Superior temporal gyrus (tissue), 1 donor: ENCODE data around the gene CCDC195.
"Not testable (repeated sequence)": the region's sequence is repeated elsewhere in the genome, so short reads cannot be mapped to it uniquely, and the experiment has no call there.

Experiments used
- DNase-seq: peaks from one replicate; pipeline ENCODE4 v3.0.0-alpha.2; 2016; ENCODE audit errors: extremely low spot score

Gene CCDC195

DNA sequence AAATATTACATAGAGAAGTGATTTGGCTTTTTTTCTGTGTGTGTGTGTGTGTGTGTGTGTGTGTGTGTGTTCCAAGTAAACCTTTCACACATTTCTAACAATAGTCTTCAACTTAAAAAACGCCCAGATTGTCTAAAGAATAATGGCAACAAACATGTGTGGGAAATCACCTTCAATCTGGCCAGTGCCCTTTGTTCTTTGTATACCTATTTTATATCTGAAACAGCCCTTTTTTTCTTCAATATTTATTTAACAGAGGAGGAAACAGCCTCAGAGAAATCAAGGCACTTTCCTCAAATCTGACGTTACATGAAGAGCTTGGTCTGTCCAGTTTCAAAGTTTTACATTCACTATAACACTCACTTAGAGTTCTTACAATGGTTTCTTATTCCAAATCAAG, 25.3 kb downstream of the CCDC195 start:
- no peak for DNase-seq

DNA sequence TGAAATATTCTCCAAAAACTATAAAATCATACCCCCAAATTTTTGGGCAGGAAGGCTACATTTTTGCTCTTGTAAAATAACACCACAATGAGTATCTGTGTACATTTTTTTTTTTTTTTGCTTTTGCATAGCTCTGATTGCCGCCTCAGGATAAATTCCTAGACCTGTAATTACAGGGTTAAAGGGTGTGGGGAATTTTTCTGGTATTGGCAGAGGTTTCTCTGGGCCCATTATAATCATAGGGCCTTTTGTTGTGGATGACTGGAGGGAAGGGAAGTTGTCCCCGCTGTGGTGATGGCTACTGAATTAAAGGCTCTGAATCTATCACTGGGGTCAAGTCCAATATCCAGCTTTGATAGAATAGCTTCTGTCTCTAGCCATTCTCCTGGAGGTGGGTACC, 26.6 kb downstream of the CCDC195 start:
- no peak for DNase-seq

DNA sequence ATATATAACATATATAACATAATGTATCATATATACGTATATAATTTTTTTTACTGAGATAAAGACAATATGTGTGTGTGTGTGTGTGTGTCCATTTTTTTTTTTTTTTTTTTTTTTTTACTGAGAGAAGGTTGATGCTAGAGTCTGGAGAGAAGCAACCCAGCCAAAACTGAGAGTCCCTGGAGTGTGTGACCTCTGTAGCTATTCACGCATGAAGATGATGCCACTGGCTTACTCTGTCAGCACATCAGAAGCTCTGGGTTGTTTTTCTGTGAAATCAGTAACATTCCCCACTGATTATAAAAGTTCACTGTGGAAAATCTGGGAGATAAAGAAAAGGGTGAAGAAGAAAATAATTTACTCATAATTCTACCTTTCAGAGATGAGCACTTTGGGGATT, 27.2 kb downstream of the CCDC195 start:
- DNase-seq, result no peak

- no peak for DNase-seq
Measured at GRCh38 chr2:224687156-224687555, 29.0 kb downstream of the CCDC195 start.

DNA sequence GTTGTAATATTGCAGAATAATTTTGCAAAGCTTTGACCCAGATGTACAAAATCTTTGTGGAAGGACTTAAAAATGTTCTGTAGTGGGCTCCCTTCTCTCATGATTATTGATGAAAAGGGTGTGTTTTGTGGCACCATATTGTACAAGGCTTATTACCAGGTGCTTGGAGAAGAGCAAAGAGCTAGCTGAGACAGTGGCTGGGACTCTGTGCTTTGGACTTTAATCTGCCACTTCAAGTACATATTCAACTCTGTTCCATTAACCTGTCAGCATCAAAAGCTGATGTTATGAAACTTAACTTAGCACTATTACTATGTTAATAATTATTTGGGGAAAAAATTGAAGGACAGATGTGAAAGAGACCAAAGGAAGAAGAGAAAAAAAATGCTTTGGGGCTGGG, 31.0 kb downstream of the CCDC195 start:
- DNase-seq, result no peak

DNA sequence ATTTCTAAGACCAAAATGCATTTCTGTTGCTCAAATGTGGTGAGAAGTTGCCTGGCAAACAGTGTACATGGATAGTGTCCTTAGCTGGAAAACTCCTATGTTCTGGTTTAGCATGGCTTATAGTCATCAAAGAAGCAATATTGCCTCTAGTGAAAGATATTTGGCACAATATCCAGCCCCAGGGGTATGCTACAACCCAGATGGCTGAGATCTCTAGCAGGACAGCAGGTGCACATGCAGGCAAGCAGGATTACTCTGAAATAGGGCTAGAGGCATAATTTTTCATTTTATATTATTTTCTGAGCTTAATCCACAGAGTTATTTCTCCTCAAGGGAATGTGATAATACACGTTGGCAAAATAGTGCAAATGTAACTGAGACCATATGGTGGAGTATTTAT, 34.0 kb downstream of the CCDC195 start:
- no peak for DNase-seq

DNA sequence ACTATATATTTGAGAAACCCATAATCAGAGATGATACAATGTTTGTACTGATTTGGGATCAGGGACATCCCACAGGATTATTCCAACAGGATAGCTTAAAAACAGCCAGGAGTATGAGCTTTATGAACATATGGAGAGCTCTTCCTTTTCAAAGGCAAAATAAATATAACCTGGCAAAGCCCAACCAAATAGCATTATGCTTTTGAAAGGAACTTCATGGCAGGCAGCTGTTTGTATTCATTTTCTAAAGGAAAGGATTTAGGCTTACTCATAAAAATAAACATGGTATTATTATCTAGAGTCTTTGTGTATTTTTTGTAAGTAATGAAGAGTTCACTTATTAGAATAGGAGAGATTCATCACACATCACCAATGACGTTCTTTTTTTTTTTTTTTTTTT, 44.4 kb downstream of the CCDC195 start:
- peak; percentile 2 for DNase-seq

DNA sequence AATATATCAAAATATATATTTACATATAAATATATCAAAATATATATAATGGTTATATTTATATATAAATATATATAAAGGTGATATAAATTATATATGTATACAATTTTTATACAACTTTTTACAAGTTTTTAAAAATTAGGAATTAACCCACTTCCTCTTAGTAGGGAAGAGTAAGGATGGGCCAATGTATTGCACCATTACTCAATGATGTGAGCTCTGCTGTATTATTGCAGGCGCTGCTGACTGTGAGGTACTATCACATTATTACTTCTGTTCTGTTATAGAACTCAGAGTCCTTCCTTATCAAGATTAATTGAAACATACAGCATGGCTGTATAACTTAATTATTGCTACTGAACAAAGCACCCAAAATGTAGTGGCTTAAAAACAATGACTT, 46.0 kb downstream of the CCDC195 start:
- DNase-seq, result peak; percentile 2

DNA sequence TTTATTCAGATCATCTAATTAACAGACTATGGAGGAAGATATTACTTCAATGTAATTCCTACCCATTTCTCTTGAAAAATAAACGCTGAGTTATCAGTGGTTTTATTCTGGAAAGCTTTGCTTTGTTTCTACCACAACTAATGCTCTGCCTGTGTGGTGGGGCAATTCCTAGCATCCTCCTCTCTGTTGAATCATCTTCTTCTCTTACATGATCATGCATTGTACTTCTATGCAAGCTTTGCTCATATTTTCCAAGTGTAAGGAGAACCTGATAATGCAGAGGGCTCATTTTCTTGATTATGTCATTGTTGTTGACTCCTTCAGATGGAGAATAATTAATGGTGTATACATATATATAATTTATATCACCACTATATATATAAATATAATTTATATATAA, 46.7 kb downstream of the CCDC195 start:
- peak; percentile 3 for DNase-seq

- no peak for DNase-seq
Measured at GRCh38 chr2:224668123-224668909, 47.8 kb downstream of the CCDC195 start.

- DNase-seq, result no peak
Measured at GRCh38 chr2:224666951-224667553, 49.1 kb downstream of the CCDC195 start.

GRCh38 chr2:224663322-224663721, 52.8 kb downstream of the CCDC195 start:
- DNase-seq, result not testable (repeated sequence)

DNA sequence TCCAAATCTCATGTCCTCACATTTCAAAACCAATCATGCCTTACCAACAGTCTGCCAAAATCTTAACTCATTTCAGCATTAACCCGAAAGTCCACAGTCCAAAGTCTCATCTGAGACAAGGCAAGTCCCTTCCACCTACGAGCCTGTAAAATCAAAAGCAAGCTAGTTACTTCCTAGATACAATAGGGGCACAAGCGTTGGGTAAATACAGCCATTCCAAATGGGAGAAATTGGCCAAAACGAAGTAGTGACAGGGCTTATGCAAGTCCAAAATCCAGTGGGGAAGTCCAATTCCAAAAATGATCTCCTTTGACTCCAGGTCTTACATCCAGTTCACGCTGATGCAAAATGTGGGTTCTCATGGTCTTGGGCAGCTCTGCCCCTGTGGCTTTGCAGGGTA, 54.5 kb downstream of the CCDC195 start:
- not testable (repeated sequence) for DNase-seq

DNA sequence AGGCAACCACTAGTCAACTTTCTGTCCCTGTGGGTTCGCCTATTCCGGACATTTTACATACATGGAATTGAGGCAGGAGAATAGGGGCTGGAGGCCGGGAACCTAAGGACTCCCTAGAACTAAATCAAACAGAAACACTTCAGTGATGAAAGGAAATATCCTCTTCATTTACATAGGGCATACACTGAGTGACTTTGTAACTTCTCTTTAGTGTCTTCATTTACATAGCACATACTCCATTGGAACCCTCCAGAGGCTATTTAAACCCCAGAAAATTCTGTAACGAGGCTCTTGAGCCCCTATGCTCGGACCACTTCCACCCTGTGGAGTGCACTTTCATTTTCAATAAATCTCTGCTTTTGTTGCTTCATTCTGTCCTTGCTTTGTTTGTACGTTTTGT, 56.5 kb downstream of the CCDC195 start:
- DNase-seq, result no peak

GRCh38 chr2:224658780-224659405, 57.3 kb downstream of the CCDC195 start:
- DNase-seq, result no peak

DNA sequence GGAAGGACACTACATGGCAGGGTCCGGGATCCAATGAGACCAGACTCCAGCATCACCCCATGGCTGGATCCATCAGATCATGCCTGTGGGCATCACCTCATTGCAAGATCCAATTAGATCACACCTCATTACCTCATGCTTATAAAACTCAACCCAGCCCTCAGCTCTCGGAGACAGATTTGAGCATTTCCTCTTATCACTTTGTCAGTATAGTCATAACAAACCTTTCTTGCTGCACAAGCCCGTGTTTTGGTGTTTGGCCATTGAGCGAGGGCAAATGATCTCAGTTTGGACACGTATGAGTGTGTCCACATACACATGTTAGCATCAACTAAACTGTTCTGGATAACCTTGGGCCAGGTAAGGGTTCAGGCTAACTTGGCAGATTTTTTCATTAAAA, 58.8 kb downstream of the CCDC195 start:
- no peak for DNase-seq

DNA sequence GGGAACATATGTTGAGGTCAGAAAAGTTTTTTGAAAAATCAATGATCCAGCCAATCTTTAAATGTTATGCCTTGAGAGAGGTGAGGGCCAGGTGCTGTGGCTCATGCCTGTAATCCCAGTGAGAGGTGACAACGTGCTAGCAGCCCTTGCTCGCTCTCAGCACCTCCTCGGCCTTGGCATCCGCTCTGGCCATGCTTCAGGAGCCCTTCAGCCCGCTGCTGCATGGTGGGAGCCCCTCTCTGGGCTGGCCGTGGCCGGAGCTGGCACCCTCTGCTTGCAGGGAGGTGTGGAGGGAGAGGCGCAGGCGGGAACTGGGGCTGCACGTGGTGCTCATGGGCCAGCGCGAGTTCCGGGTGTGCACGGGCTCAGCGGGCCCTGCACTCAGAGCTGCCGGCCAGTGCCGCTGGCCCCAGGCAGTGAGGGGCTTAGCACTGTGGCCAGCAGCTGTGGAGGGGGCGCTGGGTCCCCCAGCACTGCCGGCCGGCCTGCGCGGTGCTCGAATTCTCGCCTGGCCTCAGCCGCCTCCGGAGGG, 61.1 kb downstream of the CCDC195 start:
- DNase-seq, result no peak
